GM12874 (cell line): ENCODE results near the gene PEPD.

Experiments used
- CTCF ChIP-seq: IDR thresholded peaks from 2 replicates; pipeline ENCODE4 v1.5.1; 2011; ENCODE audit warnings: low read depth, mild to moderate bottlenecking, control low read depth, low read length, moderate library complexity; ENCODE audit not compliant: insufficient read depth

PEPD gene

DNA sequence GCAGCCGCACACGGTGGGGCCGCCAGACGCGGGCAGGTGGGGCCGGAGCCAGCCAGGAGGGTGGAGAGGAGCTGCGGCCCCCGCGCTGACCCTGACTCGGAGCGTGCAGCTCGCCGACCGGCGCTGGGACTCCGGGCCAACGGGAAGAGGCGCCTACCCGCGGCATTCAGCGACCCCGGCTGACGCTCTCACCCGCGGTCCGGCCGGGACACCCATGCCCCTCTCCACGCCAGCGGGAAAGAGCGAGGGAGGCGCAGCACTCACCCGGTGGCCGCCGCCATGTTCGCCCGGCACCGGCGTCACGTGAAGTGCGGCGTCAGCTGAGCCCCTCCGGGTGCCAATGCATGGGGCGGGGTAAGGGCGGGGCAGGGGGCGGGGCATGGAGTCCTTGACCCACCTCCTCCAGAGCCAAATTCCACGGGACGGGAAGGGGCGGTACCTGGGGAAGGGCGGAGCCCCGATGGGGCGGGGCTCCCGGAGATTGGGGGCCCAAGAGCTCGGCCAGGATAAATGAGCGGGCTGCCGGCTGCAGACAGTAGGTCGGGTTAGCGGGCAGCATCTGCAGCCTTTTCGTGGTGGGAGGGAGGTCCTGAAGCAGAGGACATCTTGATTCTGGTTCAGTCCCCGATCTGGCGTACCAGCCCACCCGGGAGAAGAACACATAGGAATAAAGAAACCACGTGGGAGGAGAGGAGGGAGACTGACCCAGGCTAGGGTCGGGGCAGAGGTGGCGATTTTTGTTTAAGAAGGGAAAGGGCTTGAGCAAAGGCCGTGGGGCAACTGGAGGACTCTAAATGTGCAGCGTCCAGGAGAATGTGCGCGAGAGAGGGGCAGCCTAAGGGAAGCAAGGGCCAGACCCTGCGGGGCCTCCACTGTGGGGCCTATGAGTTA, at the start of gene PEPD:
Gene PEPD, minus strand, starts transcription at position 312 of the 891 bp plus-strand sequence. Its CDS starts 31 bp downstream, at position 281.
- no peak for TF ChIP-seq CTCF

DNA sequence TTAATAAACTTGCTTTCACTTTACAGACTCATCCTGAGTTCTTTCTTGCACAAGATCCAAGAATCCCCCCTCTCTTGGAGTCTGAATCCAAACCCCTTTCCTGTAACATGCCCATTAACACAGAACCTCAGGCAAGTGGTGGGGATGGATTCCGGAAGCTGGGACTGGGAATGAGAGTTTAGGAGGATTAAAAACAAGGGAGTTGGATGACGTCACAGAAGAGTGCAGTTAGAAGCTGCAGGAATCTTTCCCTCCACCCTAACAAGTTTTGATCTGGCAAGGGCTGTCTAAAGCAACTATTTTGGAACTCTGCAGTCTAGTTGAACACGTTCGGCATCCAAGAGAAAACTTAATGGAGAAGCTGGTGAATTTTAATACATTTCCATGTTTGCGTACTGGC, 48.2 kb upstream of the PEPD start:
- TF ChIP-seq CTCF, result no peak

- TF ChIP-seq CTCF, result no peak
Observed at GRCh38 chr19:33568706-33569105, 47.1 kb upstream of the PEPD start.

DNA sequence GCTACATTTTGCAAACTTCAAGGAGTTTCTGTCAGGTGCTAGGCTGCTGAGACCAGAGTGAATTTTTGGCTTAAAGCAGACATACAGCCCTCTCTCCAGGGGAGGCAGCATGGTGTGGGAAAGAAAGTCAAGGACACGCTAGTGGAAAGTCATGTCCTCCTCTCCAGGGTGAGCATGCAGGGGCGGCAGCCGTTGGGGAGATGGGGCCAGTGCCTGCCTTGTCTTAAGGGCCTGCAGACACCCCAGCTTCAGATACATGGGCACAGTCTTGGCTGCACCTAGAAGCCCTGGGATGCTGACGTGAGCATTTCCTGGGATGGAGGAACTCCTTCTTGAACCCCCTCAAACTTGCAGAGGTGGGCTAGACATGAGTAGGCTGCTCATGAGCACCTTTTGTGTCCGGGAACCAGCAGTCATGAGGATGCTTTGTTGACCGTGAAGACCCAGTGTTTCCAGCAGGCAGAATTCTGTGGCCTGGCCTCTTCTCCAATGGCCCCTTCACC, 43.3 kb upstream of the PEPD start:
- TF ChIP-seq CTCF, result no peak

DNA sequence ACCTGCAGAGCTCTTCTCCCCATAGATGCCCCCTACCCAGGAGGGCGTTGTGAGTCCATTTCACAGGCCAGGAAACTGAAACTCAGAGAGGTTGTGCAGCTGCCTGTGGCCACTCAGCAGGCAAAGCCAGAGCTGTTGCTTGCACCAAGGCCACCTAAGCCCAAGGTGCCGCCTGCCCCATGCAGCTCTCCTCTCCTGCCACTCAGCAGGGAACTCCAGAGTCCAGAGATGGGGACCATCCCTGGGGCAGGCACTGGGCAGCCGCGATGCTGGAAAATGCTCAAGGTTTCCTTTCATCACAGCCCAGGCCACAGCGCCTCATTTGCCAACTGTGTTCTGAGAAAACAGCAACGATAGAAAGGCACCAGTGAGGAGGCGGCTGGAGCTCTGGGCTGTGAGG, 41.0 kb upstream of the PEPD start:
- no peak for TF ChIP-seq CTCF

DNA sequence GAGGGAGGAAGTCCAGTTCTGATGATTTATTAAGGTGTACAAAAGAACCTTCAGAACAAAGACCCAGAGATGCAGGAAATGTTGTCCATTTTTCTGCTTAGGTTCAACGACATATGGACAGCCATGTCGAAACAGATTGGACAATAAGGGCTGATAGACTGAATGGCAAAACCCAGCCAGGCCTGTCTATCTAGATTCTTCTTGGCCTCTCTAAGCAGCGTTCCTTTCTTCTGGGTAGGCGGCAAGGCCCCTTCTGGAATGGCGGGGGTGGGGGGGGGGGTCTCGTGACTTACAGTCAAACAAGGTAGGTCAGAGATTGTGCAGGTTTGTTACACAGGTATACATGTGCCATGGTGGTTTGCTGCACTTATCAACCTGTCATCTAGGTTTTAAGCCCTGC, 39.7 kb upstream of the PEPD start:
- TF ChIP-seq CTCF, result no peak

GRCh38 chr19:33559996-33560395, 38.4 kb upstream of the PEPD start:
- TF ChIP-seq CTCF, result no peak
